Inferior parietal cortex (tissue), 1 donor: ENCODE measurements around the gene ATF7.
"Not testable (repeated sequence)": the region's sequence is repeated elsewhere in the genome, so short reads cannot be mapped to it uniquely, and the experiment has no call there.

Source experiments
- DNase-seq: peaks from one replicate; pipeline ENCODE4 v3.0.0-alpha.2; 2016; ENCODE audit errors: extremely low spot score

Gene ATF7

DNA sequence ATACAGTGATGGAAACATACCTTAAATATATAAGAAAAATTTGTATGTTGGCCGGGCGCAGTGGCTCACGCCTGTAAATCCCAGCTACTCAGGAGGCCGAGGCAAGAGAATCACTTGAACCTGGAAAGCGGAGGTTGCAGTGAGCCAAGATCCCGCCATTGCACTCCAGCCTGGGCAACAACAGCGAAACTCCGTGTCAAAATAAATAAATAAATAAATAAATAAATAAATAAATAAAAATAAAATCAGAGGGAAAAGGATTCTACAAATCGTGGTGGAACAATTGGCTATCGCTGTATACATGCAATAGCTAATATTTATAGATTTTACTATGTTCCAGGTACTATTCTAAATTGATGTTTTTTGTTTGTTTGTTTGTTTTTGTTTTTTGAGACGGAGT, 1.7 kb upstream of the ATF7 start:
- DNase-seq, result no peak

DNA sequence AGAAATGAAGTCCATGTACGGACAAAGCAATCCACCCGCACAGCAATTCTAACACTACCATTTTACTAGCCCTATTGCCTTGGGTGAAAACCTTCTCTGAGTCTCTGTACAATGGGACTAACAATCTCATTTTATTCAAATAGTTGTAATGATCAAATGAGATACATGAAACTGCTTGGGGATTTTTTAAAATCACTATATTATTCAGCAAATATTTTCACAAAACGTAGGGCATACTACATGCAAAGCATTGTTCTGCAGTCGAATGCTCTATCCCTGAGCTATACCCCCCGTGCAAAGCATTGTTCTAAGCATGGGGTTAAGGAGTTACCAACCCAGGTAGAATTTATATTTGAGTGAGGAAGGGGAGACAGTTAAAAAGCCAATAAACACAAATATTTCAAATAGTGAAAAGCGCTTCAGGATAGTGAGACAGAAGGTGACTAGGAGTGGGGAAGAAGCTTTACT, 554 bp upstream of the ATF7 start:
- DNase-seq, result no peak

DNA sequence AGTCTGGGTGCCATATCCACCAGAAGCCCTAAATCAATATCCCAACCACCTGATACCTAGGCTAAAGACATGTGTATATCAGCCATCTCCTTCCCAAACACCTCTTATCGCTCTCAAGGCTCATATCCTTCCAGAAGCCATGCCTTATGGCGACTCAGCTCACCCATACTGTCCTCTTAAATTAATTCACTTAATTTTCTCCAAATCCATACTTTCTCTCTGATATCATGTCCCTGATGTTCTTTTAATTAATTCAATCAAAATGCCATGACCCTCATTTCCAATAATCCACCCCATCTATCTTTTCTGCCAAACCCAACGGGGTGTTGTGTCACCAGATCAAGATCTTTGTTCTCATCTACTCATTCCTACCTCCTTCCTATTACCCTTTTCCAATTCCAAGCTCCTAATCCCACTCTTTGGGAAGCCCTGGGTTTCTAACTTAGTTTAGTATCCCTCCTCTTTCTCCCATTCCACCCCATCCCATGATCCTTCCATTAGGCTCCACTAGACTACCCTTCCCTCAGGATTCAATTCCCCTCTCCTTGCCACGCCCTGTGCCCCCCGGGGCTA, 723 bp downstream of the ATF7 start:
- DNase-seq, result no peak

DNA sequence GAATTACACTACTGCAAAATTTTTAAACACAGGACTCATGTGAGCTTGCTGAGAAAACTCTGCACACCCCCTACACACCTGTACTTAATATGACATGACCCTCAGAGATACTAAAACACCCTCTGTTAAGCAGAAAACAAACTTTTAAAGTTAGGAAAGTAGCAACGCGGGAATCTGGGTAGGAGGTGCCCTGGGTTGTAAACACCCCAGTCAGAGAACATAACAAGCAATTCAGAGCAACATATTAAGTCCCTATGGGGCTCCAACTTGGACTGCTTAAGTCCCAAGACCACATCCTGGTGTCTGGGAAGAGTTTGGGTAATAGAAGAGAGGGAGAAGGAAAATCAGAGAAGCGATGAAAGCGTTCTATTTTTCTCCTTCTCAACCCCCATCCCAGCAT, 1.2 kb downstream of the ATF7 start:
- DNase-seq, result peak; percentile 13

DNA sequence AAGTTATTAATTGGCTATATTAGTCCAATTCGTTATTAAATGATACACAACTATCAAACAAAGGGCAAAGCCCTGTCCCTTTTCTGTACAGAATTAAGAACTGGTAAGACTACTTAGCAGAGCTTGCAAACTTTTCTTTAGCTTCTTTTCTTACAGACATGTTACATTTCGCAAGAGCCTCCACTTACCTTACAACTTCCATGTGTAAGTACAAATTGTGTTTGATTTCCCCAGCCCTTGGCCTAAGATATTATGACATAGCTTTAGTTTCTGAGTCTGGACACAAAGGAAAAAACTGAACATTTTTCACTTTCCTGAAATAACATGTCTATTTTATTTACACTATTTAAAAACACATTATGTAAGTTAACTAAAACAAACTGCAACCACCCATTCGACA, 1.7 kb downstream of the ATF7 start:
- DNase-seq, result peak; percentile 20

DNA sequence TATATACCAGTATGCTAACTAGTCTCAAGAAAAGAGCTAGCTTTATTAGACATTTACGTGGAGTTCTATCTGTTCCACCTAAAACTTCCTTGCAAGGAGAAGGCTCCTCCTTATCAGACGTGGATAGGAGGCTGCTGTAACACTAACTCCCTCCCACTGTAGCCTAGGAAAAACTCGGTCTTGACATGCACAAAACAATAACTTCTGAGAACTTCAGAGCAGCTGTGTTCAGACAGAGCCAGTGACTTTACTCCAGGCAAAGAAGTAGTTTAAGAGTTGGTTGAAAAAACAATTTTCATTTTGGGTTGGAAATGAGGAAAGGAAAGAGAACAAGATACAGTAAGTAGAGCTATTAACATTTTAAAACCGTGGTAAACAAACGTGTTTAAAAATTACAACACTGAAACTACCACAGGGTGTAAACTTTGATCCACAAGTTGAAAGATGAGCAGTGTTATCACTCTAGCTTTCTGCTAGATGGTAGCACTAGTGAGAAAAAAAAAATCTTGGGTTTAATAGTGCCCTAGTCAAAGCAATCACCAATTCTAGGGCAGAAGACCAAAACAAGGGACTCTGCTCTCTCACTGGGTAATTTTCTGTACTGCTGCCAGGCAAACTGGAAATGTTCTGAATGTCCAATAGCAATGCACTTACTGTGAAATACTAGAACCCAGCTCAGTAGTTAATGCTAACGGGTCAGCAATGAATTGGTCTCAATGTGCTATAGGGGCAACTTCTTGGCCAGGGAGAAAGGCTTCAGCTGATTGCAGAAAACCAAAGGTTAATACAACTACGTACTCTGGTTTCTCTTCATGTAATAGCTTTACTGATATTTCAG, 2.4 kb downstream of the ATF7 start:
- peak; percentile 65 for DNase-seq

DNA sequence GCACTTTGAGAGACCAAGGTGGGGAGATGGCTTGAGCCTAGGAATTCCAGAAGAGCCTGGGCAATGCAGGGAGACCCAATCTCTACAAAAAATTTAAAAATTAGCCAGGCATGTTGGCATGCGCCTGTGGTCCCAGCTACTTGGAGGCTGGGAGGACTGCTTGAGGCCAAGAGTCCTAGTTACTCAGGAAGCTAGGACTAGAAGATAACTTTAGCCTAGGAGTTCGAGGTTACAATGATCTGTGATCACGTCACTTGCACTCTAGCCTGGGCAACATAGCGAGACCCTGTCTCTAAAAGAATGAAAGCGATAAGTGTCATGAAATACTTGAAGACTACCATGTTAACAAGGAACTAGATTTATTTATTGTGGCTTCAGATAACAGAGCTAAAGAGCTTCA, 3.5 kb downstream of the ATF7 start:
- no peak for DNase-seq

DNA sequence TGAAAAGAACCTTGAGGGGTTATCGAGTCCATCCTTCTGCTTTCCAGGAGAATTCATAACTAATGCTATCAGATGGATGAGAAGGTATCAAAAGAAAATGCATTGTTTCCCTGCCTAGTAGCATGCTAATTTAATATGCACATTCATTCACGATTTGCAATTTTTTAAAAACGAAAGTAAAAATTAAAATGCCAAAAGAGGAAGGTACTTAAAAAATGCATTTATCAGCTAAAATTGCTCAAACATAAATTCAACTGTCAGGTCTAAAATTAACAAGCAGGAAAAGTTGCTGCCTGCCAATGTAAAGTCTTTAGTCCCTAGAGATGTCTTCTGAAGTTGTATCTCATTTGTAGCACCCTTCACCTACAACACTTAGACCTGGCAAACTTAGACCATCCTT, 7.9 kb downstream of the ATF7 start:
- no peak for DNase-seq

DNA sequence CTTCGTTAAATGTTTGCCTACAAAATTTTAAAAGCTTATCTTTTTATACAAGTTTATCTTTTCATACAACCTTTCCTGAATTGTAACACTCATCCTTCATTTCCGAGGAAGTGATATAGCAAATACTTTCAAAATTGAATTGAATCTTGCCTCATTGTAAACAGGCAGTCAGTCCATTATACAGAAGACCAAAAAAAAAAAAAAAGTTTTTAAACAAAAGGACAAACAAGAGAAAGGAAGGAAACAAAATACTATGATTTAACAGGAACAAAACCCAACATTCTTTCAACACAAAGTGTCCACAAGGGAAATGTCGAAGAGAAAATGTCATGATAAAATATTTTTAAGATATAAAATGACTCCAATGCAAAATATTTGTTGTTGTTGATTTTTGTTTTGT, 8.5 kb downstream of the ATF7 start:
- DNase-seq, result no peak

DNA sequence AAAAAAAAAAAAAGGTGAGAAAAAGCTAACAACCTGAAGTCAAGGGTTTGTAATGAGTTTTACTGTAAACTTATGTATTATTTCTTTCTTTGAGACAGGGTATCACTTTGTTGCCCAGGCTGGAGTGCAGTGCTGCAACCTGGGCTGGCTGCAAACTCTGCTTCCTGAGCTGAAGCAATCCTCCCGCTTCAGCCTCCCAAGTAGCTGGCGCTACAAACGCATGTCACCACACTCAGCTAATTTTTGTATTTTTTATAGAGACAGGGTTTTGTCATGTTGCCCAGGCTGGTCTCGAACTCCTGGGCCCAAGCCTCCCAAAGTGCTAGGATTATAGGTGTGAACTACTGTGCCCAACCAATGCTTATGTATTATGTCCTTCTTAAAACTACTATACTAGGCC, 9.2 kb downstream of the ATF7 start:
- DNase-seq, result no peak

DNA sequence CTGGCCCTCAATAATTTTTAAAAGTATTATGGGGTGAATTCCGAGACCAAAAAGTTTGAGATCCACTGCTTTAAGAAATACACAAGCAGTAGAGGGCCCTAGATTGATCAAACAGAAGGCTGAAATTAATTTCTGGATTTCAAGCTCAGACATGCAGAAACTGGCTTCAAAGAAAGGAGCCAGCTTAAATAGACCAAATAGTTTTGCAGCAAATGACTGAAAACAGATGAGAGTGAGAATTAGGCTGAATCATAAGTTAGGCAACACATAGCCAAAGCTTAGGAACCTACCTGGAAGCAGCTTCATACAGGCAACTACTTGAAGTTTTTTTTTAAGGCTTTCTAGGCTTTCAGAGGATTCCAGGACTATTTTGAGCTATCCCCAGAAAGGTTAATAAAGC, 12.4 kb downstream of the ATF7 start:
- no peak for DNase-seq

DNA sequence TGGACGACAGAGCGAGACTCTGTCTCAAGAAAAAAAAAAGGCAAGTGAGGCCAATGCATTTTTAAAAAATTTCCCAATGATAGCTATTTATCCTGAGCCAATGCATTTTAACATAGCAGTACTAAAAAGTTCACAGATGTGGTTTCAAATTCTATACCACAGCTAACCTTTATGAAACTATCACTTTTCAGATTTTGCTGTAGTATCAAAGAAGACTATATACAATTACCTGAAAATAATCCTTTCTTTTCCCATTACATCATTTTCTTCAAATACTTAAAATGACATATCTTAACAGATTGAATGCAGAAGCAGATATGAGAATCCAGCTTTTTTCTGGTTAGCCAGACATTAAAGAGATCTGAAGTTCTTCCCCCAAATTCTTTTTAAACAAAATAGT, 13.2 kb downstream of the ATF7 start:
- no peak for DNase-seq

DNA sequence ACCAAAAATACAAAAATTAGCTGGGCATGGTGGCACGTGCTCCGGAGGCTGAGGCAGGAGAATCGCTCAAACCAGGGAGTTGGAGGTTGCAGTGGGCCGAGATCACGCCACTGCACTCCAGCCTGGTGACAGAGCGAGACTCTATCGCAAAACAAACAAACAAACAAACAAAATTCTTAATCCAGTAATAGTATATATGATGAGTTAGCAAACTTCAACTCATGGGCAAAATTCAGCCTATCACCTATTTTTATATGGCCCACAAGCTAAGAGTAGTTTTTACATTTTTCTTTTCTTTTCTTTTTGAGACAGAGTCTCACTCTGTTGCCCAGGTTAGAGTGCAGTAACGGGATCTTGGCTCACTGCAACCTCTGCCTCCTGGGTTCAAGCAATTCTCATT, 14.9 kb downstream of the ATF7 start:
- no peak for DNase-seq

DNA sequence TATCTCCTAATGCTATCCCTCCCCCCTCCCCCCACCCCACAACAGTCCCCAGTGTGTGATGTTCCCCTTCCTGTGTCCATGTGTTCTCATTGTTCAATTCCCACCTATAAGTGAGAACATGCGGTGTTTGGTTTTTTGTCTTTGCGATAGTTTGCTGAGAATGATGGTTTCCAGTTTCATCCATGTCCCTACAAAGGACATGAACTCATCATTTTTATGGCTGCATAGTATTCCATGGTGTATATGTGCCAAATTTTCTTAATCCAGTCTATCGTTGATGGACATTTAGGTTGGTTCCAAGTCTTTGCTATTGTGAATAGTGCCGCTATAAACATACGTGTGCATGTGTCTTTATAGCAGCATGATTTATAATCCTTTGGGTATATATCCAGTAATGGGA, 19.5 kb downstream of the ATF7 start:
- DNase-seq, result not testable (repeated sequence)

DNA sequence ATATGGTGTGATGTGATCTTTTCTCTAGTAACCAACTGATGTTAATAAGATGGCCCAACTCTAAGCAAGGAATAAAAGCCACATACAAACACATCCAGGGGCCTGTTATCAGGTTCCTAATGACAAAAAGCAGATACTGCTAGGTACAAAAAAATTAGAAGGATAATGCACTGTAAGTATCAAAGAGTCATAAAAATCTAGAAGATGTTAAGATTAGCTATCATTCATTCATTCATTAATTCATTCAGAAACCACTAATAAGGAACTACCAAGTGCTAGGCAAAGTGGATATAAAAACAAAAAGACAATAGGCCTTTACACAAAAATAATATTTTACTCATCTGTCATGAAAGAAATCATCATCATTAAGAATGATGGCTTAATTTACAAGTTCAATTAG, 21.6 kb downstream of the ATF7 start:
- no peak for DNase-seq

DNA sequence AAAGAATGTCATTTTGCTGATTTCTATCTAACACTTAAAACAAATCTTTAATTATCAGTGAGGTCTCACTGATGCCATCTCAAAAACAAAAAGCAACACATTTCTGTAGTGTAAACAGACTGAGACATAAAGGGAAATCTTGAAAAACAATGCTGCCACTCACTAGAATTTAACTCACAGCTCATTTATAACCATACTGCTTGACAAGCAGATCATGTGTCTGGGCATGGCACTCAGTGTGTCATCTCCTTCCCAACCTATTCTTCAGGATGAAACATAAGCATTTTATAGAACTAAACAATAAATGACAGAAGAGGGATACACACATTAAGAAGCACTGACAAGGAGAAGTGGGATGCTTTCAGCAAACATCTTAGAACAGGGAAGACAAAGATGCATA, 22.4 kb downstream of the ATF7 start:
- DNase-seq, result peak; percentile 58

DNA sequence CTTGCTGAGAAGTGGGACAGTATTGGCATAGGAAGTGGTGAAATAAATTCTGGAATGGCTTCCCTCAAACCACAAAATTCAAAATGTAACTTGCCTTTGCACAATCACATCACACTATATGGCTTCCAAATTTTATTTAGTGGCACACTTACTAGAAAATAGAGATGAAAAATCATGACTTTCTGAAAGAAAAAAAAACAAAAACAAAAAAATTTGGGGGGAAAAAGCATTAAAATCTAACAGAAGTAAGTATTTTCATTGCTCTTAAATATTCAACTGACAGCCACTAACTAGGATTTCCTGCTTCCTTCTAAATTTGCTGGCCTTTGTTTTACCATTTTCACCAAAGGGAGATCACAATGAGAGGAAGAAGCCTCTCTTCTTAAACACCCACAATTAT, 23.0 kb downstream of the ATF7 start:
- peak; percentile 47 for DNase-seq

DNA sequence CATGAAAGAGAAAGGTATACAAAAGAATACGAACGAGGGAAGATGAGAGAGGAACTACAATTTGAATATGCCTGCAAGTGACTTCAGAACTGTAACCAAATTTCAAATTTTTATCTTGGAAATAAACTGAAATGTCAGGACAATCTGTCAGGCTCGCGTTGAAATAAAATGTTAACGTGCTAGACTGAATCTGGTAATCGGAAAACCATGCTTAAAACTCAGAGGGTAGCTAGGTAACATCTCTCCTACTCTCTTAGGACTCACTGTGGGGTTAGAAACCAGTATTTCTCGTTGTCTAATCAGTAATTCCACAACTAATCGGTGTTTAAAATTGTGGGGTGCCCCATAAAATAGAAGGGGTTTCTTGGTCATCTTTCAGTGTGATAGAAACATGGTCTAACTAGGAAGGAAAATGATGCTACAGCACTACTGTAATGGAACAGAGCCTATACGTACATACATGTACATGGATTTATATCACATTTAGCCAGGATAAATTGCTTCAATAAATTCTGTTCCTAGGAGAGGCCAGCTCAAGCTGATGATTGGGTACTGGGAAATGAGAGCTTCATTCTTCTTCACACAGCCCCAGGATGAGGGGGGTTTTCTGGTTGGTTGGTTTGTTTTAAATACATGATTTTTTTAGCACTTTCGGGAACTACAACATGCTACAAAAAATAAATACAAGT, 23.9 kb downstream of the ATF7 start:
- peak; percentile 70 for DNase-seq

DNA sequence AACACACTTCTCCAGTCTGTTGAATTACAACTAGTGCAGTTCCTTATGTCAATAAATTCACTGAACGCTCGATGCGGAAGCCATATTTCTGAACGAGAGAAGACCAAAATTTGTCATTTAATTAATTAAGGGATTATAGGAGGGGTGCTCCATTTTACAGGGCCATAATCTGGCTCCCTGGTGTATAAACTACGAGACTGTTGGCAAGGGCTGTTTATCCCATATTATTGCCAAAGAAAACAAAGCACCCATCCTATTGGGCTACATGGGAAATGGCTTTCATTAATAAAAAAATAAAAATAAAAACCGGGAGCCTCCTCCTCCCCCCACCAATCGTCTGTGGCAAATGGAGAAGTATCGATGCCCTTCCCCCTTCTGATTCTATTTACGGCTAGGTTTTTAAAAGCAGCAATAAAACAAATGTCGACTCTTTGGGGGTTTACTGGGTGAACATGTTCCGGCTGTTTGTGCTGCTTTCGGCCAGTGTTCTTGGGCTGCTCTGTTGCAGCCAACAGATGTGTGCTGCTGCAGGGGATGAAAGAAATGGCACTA, 24.8 kb downstream of the ATF7 start:
- peak; percentile 61 for DNase-seq

DNA sequence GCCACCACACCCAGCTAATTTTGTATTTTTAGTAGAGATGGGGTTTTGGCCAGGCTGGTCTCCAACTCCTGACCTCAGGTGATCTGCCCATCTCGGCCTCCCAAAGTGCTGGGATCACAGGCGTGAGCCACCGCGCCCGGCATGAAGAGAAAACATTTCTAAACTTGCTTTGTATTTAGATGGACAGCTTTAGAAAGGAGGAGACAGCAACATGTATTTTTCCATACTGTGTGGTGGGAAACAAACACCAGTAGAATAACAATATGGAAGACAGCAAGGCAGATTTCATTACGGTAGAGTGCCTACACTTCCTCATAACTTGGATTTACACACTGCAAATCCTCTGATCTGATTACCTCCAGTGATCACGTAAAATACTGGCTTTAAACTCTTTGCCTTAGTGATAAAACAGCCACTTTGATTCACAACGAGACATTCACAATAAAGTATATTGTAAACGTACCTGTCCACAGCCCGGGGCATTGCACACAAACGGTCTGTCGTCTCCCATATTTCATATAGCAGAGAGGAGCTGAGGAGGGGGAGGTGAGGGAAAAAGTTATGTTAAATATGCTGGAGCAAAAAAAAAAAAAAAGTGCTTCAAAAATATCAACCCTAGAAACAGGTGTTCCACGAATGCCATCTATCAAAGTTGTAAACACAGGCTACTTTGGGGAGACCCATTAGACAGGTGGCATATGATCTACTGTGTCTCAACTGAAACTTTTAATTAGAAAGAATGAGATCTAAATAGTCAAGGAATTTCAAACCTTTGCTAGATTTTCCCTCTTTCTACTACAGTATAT, 25.5 kb downstream of the ATF7 start:
- DNase-seq, result peak; percentile 56

DNA sequence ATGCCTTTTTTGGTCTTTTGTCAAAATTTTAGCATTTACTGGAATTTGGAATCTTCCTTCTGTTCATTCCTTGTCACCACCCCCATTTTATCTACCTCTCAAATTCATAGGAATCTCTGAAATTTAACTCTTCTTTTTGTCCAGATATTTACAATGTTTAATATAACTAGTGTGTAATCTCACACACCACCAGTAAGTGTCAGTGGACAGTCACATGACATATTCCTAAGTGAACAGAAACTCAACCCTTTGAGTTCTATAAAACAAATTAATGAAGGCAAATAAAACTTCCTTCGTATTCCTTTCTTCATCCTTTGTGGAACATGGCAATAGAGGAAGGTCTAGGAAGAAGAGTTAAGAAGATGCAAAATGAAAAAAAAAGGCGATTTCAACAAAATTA, 26.6 kb downstream of the ATF7 start:
- DNase-seq, result peak; percentile 28

DNA sequence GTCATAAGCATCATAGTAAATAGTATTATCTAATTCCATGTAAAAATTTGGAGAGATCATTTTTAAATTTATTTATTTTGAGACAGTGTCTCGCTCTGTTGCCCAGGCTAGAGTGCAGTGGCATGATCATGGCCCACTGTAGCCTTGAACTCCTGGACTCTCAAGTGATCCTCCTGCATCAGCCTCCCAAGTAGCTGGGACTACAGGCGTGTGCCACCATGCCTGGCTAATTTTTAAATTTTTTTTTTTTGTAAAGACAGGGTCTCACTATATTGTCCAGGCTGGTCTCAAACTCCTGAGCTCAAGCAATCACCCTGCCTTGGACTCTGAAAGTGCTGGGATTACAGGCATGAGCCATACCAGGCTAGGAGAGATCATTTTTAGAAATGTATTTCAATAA, 27.2 kb downstream of the ATF7 start:
- DNase-seq, result not testable (repeated sequence)
